NCI-H187 treated with DMSO at 0.1 percent for 48 hours (cell line): ENCODE data around the gene DLST.

ENCODE experiments used
- DNase-seq: peaks from one replicate; lab custom pipeline; 2025; lab: John Stamatoyannopoulos, UW

DLST gene

GRCh38 chr14:74881431-74882102 lies at the start of gene DLST:
Gene DLST, plus strand, starts transcription at chr14:74881916. Its CDS starts 38 bp downstream, at chr14:74881954.
- peak; percentile 61 for DNase-seq

- no peak for DNase-seq
Measured at GRCh38 chr14:74832849-74833248, 48.9 kb upstream of the DLST start.

GRCh38 chr14:74834692-74835392 lies 46.9 kb upstream of the DLST start:
- no peak for DNase-seq

GRCh38 chr14:74835645-74836250 lies 46.0 kb upstream of the DLST start:
- DNase-seq = no peak

GRCh38 chr14:74836251-74836960 lies 45.3 kb upstream of the DLST start:
- DNase-seq = no peak

GRCh38 chr14:74838166-74838565 lies 43.5 kb upstream of the DLST start:
- no peak for DNase-seq

- DNase-seq = no peak
Measured at GRCh38 chr14:74840603-74841030, 41.1 kb upstream of the DLST start.

GRCh38 chr14:74841230-74842207 lies 40.2 kb upstream of the DLST start:
- no peak for DNase-seq

- no peak for DNase-seq
Measured at GRCh38 chr14:74843653-74844052, 38.1 kb upstream of the DLST start.

GRCh38 chr14:74846168-74846567 lies 35.5 kb upstream of the DLST start:
- DNase-seq = no peak

GRCh38 chr14:74846968-74847665 lies 34.6 kb upstream of the DLST start:
- no peak for DNase-seq

- no peak for DNase-seq
Measured at GRCh38 chr14:74848768-74849167, 32.9 kb upstream of the DLST start.

GRCh38 chr14:74852922-74853530 lies 28.7 kb upstream of the DLST start:
- DNase-seq = no peak

GRCh38 chr14:74853581-74853980 lies 28.1 kb upstream of the DLST start:
- DNase-seq = no peak

GRCh38 chr14:74855021-74855420 lies 26.7 kb upstream of the DLST start:
- no peak for DNase-seq

- no peak for DNase-seq
Measured at GRCh38 chr14:74855945-74856344, 25.8 kb upstream of the DLST start.

GRCh38 chr14:74856366-74856765 lies 25.4 kb upstream of the DLST start:
- no peak for DNase-seq

- no peak for DNase-seq
Measured at GRCh38 chr14:74858022-74858421, 23.7 kb upstream of the DLST start.

- no peak for DNase-seq
Measured at GRCh38 chr14:74859757-74860552, 21.8 kb upstream of the DLST start.
